Measurements from ENCODE around the gene TAL2.

Gene TAL2
- total RNA-seq = 0 to 0.09 reads per million in 2 experiments

DNA sequence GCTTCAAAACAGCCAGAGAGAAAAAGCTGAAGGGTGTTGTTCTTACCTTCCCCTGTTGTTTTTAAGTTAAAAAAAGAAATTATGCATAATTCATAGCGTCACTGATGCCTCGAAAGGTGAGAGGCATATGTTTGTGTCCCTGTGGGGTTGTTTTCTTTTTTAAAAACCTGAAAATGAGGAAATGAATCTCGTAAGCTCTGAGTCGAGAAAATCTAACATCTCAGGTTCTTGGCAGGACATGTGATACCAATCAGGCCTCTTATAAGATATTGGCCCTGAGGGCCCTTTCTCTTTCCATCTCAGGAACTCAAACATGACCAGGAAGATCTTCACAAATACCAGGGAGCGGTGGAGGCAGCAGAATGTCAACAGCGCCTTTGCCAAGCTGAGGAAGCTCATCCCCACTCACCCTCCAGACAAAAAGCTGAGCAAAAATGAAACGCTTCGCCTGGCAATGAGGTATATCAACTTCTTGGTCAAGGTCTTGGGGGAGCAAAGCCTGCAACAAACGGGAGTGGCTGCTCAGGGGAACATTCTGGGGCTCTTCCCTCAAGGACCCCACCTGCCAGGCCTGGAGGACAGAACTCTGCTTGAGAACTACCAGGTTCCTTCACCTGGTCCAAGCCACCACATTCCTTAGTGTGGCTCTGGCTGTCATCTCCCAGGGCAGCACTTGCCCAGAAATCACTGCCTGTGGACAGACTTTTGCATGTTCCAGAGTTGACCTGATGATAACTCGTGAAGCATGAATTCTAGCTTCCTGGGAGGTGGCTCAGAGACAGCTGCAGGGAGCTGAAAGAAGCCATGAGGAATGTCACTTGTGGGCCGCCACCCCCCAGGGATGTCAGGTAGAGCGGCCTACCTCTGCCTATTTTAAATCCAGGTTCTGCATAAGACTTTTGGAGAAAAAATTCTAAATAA lies at the start of gene TAL2:
TSS of gene TAL2 (plus strand) at position 274 of the 921 bp plus-strand sequence. CDS start at position 314, 40 bp downstream.
- no peak for DNase-seq (ENCODE audit: low read depth)

- DNase-seq (ENCODE audit: low read depth) = no peak
Observed at GRCh38 chr9:105621001-105621400, 41.3 kb upstream of the TAL2 start.

GRCh38 chr9:105625088-105625487 lies 37.2 kb upstream of the TAL2 start:
- no peak for DNase-seq (ENCODE audit: low read depth)

DNA sequence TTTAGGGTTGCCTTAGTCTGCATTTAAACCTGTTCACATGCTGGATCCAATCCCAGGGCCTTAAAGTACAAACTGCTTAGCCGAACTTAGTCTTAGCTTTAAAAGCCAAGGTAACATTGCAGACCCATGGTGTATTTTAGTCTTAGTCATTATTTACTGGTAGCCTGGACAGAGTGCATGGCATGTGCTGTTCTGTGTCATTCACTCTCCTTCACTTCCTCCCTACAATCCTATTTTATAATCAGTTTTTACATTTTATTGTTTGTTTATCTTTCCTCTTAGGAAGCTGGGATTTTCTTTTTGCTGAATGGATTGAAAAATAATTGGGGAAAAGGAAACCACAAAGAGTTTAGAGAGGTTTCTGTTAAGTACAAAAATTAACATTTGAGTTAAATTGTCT lies 29.4 kb upstream of the TAL2 start:
- DNase-seq (ENCODE audit: low read depth) = no peak

DNA sequence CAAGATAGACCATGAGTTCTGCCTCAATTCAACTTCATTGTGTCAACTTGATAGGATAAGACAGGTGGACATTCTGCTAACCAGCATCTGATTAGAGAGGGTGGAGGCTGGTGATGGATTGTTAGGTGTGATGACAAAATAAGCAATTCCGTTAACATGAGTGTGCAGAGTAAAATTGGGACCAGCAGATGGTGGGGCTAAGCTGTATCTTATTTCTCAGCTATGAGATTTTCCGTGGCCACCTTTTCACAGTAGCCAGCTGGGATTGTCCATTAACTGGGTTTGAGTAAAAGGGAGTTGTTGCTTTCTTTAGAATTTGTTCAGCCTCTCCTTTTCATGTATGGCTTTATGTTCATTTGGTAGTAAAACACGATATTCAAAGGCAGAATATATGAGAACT lies 28.8 kb upstream of the TAL2 start:
- no peak for DNase-seq (ENCODE audit: low read depth)

DNA sequence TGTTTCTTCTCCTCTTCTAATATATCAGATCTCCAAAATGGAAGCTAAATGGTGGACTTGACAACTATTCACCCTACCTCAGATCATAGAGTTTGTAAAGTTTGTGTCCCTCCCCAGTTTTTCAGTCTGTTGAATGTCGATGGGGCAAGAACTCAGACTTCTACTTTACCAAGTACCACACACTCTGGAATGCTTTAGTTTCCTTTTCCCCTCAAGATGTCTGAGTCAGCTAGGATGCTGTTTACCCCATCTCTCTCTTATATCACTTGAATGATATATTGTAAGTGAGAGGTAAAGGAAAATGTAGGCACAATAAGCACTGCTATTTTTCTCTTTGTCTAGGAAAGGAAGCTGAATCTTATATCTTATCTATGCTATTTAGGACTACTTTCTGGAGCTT lies 25.9 kb upstream of the TAL2 start:
- no peak for DNase-seq (ENCODE audit: low read depth)

DNA sequence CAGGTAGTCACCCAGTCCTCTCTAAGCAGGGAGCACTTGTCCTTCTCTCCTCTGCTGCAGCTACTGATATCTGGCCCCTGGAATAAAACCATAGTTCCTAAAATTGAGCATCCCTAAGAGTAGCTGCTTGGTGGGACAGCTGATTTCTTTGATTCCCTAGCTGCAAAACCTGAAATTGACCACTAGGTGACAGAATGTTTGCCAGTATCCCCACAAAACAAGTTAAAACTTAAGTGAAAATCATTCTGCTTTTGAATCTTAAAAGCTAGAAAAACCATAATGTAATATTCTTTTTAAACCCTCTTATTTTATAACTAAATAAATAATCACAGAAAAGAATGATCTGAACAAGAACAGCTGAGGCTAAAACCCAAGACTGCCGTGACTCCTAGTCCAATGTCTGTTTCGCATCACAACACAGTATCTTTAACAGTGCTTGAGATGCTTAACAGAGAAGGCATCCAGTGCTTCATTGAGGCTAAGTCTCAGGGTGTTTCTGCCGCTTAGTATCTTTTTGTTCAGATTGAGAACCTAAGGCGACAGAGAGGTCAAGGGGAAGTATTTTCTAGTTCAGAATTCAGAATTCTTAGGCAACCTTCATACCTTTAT lies 24.4 kb upstream of the TAL2 start:
- DNase-seq (ENCODE audit: low read depth) = no peak

DNA sequence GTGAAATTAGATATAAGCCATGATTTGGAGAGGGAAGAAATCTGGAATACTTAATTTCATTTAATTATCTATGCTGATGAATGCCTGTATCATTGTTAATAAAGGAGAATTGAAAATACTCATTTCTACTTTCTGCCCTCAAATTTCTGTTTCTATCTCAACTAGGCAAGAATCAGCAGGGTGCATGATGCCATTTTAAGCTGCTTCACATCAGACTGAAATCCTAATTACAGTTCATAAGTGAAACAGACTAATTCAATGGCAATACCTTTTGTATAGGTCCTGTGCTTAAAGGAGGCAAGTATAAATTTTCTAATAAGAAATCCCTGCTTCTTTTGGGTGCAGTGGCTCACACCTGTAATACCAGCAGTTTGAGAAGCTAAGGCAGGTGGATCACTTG lies 22.3 kb upstream of the TAL2 start:
- DNase-seq (ENCODE audit: low read depth) = no peak

GRCh38 chr9:105643795-105644194 lies 18.5 kb upstream of the TAL2 start:
- no peak for DNase-seq (ENCODE audit: low read depth)

- DNase-seq (ENCODE audit: low read depth) = no peak
Observed at GRCh38 chr9:105646879-105647594, 15.2 kb upstream of the TAL2 start.

DNA sequence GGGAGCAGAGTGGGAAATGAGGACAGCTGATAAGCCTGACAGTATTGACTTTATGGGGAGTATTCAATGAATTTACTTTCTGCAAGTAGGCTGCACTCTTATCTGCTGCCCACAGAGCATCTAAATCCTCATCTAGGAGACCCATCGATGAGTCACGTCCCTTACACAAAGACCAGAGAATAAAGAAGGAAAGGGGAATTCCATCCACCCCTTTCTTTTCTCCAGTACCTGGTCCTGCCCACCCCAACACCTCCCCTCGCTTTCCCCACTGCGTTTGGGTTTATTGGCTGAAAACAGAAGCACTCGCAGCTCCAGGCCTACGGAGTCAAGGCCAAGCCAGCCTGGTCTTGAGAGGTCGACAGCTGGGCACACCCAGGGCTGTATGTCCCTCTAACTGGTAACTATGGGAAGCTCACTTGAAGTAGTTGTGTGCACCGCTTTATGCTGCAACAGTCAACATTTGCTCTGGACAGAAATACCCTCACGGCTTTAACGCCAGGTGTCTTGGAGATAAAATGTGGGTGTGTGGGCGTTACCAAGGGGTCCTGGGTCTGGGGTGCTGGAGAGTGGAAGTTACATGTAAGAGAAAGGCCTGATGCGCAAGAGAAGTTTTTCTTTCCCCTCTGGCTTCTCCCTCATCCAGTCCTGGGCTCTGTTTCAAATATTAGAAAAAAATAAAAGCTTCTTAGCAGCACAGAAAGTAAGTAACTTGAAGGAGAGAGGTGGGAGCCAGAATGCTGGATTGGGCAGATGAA lies 14.5 kb upstream of the TAL2 start:
- DNase-seq (ENCODE audit: low read depth) = no peak

- no peak for DNase-seq (ENCODE audit: low read depth)
Observed at GRCh38 chr9:105651806-105652205, 10.5 kb upstream of the TAL2 start.

- DNase-seq (ENCODE audit: low read depth) = no peak
Observed at GRCh38 chr9:105656131-105656921, 5.9 kb upstream of the TAL2 start.

- DNase-seq (ENCODE audit: low read depth) = no peak
Observed at GRCh38 chr9:105658351-105658750, 3.9 kb upstream of the TAL2 start.

DNA sequence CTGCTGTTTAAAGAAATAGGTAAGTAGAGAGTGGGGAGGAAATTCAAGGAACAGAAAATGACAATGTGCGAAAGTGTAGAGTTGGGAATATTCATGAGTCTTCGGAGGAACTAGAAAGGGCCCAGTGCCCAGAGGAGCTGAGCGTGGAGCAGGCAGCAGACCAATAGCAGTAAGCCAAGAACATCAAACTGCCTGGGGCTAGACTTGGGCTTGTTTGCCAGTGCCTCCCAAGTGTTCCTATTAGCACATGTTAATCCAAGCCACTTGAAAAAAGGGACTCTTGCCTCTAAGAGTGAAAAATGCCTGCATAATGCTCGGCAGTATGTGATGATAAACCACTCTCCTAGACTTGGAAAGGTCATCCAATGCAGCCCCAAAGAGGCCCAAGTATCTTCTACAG lies 1.2 kb upstream of the TAL2 start:
- DNase-seq (ENCODE audit: low read depth) = no peak

DNA sequence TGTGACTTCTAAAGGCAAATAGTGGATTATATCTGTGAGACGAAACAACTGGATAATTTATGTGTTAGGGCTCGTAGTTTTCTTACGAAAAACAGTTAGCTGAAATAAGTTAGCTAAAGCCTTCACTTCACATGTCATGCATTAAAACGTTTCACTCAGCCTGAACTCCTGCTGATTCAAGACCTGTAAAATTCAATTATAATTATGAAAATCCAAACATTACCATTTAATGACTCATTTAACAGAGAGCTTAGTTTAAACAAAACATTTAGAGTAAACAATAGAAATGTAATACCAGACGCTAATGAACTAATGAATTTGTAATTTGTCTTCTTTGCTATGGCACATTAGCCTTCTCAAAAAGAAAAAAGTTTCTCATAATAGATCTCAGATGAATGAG lies 1.7 kb downstream of the TAL2 start:
- DNase-seq (ENCODE audit: low read depth) = no peak

DNA sequence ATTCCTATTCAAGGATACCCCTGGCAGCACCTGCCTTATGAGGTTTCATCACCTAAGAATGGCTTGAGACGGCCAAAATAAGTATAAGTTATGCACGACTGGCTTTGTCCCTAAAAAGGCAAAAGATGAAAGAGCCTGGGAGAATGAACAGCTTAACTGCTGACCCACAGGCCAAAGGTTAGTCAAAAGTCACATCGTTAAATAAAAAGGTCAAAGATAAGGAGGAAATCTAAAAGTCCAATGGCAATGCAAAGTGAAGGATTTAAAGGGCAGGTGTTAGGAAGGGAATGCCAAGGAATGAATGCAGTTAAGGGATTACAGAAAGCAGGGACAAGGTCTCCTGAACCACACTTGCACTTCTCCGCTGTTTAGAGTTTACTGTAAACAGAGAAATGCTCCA lies 5.6 kb downstream of the TAL2 start:
- no peak for DNase-seq (ENCODE audit: low read depth)

GRCh38 chr9:105670315-105670714 lies 8.1 kb downstream of the TAL2 start:
- DNase-seq (ENCODE audit: low read depth) = no peak

DNA sequence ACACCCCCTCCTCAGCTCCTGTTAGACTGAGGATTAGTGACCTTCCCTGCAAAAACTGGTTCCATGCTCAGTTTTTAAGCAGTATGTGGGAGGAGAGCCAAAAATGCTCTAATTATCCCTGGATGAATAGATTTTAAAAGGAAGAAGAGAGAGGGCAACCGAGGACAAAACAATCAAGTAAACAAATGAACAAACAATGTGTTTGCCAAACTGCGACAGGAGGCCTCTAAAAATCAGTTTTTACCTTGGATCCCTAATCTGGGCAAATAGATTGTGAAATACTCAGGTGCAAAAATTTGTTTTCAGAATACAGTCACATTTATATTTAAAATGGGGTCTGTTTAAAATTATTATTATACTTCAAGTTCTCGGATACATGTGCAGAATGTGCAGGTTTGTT lies 8.5 kb downstream of the TAL2 start:
- DNase-seq (ENCODE audit: low read depth) = no peak

GRCh38 chr9:105672711-105673234 lies 10.5 kb downstream of the TAL2 start:
- no peak for DNase-seq (ENCODE audit: low read depth)

- no peak for DNase-seq (ENCODE audit: low read depth)
Observed at GRCh38 chr9:105673850-105674387, 11.7 kb downstream of the TAL2 start.
